Body of pancreas (tissue), 4 donors: Measurements from ENCODE around the gene IGFBP7. TPM values are rescaled to one million over a fixed set of nuclear protein-coding genes. Genes with fewer than 3 reads are reported as not detected.

ENCODE experiments used
- ATAC-seq: fragments of 150-250 bp; one replicate; pipeline ENCODE4 v1.9.1; 2016
- DNase-seq, 4 donors: peaks; one replicate each; pipeline ENCODE4 v3.0.0-alpha.2; 2019
- H3K27ac ChIP-seq, 4 donors: fragments of 200-600 bp; sonication (generic); 1 replicate in 3 of 4; 2 replicates in 1 of 4; pipeline versions ENCODE4 v1.5.1 to v1.6.1; 2016 to 2019; ENCODE audit warnings: mild to moderate bottlenecking in 1 of 4, mixed read lengths in 1 of 4, moderate library complexity in 1 of 4
- H3K27me3 ChIP-seq, 2 donors: fragments of 200-600 bp; sonication (generic); one replicate each; pipeline ENCODE4 v1.6.0; 2016; ENCODE audit warnings: mild to moderate bottlenecking in 1 of 2
- H3K36me3 ChIP-seq, 2 donors: fragments of 200-600 bp; sonication (generic); replicated peaks in 1 of 2; 2 replicates each; pipeline ENCODE4 v1.5.1; 2016; ENCODE audit warnings: low read depth in 2 of 2; ENCODE audit not compliant: insufficient read depth in 1 of 2
- H3K4me1 ChIP-seq: fragments of 200-600 bp; sonication (generic); one replicate; pipeline ENCODE4 v1.6.0; 2016
- H3K4me3 ChIP-seq, 2 donors: fragments of 200-600 bp; sonication (generic); 1 replicate in 1 of 2; 2 replicates in 1 of 2; pipeline ENCODE4 v1.5.1; 2016 to 2019
- H3K9me3 ChIP-seq, 3 donors: fragments of 200-600 bp; sonication (generic); 1 replicate in 2 of 3; 2 replicates in 1 of 3; pipeline ENCODE4 v1.5.1; 2016
- CTCF ChIP-seq, 7 experiments: fragments of 450-650 bp in 4 of 7; fragments of 200-600 bp in 3 of 7; sonication (generic) in 3 of 7; IDR thresholded peaks; one replicate each; pipeline ENCODE4 v1.5.1; 2016 to 2019; ENCODE audit warnings: antibody characterized with exemption in 7 of 7
- POLR2A ChIP-seq, 3 donors: fragments of 450-650 bp; IDR thresholded peaks; one replicate each; pipeline ENCODE4 v1.6.1; 2016; ENCODE audit warnings: antibody characterized with exemption in 3 of 3, mild to moderate bottlenecking in 2 of 3
- WGBS, 2 donors: methylation state at CpG; one replicate each; pipeline ENCODE4 v1.1.5; 2017; 5-methylcytosine and 5-hydroxymethylcytosine counted together
- intact Hi-C: fragments of 100-400 bp; cut with DNase I; formaldehyde crosslinking; loops from one replicate; pipeline ENCODE4 v1.15.1; 2023
- total RNA-seq, 2 donors: library from RNA; depleted of rRNA; stranded (reverse); fragments of >200 nt; gene quantifications; one replicate each; pipeline ENCODE4 v1.1.0, GENCODE V29; 2016

IGFBP7 gene
- total RNA-seq, 2 donors from 2014 or later: 758 to 1,249 TPM

- peak; percentile 85 for ATAC-seq
- H3K27ac ChIP-seq: peak overlapping the region in 1 of 4 donors; percentile 26
These were observed 37.3 kb upstream of the IGFBP7 start for GRCh38 chr4:57147335-57148060.

GRCh38 chr4:57146444-57146843, 36.3 kb upstream of the IGFBP7 start:
- no peak for TF ChIP-seq POLR2A (IDR thresholded peaks at IDR 0.05)
- no peak for TF ChIP-seq CTCF (IDR thresholded peaks at IDR 0.05)
- H3K27me3 ChIP-seq: no peaks in the 10 kb centered on the region
- no peak for ATAC-seq
- H3K36me3 ChIP-seq: no peaks in the 10 kb centered on the region
- intact Hi-C loops: no loop called here
- no peaks in the 10 kb centered on the region for H3K9me3 ChIP-seq
- H3K4me3 ChIP-seq: no peak overlapping the region
- peak overlapping the region in 1 of 4 donors; percentile 26 for H3K27ac ChIP-seq
- H3K4me1 ChIP-seq: peaks cover 9% of the 10 kb centered on the region
- no peak for DNase-seq
- 82 to 83% methylated on average over 4 of the region's 4 CpGs for WGBS, 2 donors

More at GRCh38 chr4:57147335-57148060, 37.3 kb upstream of the IGFBP7 start:
- DNase-seq: no peak
- WGBS, 2 donors: 58 to 59% methylated on average over 9 of the region's 9 CpGs
- intact Hi-C loops: no loop called here
- no peaks in the 10 kb centered on the region for H3K27me3 ChIP-seq
- TF ChIP-seq CTCF (IDR thresholded peaks at IDR 0.05) (no peak), POLR2A (IDR thresholded peaks at IDR 0.05) (no peak)
- no peaks in the 10 kb centered on the region for H3K36me3 ChIP-seq
- H3K4me1 ChIP-seq: peaks cover 9% of the 10 kb centered on the region
- no peaks in the 10 kb centered on the region for H3K9me3 ChIP-seq
- no peak overlapping the region for H3K4me3 ChIP-seq

GRCh38 chr4:57144466-57144865, 34.3 kb upstream of the IGFBP7 start:
- no peak for ATAC-seq
- WGBS, 2 donors: 91 to 94% methylated on average over 2 of the region's 2 CpGs
- TF ChIP-seq CTCF (IDR thresholded peaks at IDR 0.05) (no peak), POLR2A (IDR thresholded peaks at IDR 0.05) (no peak)
- no peaks in the 10 kb centered on the region for H3K27me3 ChIP-seq
- H3K36me3 ChIP-seq: no peaks in the 10 kb centered on the region
- peaks cover 5% of the 10 kb centered on the region for H3K4me1 ChIP-seq
- no peak overlapping the region for H3K27ac ChIP-seq
- H3K4me3 ChIP-seq: no peak overlapping the region
- H3K9me3 ChIP-seq: no peaks in the 10 kb centered on the region
- no peak for DNase-seq
- intact Hi-C loops: no loop called here

GRCh38 chr4:57139783-57140182, 29.6 kb upstream of the IGFBP7 start:
- Histone ChIP-seq H3K4me3 (no peak overlapping the region), H3K36me3 (no peaks in the 10 kb centered on the region), H3K9me3 (no peaks in the 10 kb centered on the region), H3K27me3 (no peaks in the 10 kb centered on the region), H3K27ac (no peak overlapping the region), H3K4me1 (no peaks in the 10 kb centered on the region)
- TF ChIP-seq POLR2A (IDR thresholded peaks at IDR 0.05) (no peak), CTCF (IDR thresholded peaks at IDR 0.05) (no peak)
- ATAC-seq: no peak
- intact Hi-C loops: no loop called here
- no peak for DNase-seq

GRCh38 chr4:57137261-57137660, 27.1 kb upstream of the IGFBP7 start:
- DNase-seq: no peak
- Histone ChIP-seq H3K27ac (no peak overlapping the region), H3K4me1 (peaks cover 6% of the 10 kb centered on the region), H3K27me3 (no peaks in the 10 kb centered on the region), H3K9me3 (no peaks in the 10 kb centered on the region), H3K4me3 (no peak overlapping the region), H3K36me3 (no peaks in the 10 kb centered on the region)
- intact Hi-C loops: no loop called here
- TF ChIP-seq CTCF (IDR thresholded peaks at IDR 0.05): no peak
- TF ChIP-seq POLR2A (IDR thresholded peaks at IDR 0.05): no peak
- ATAC-seq: no peak
